PC-3 (cell line): Measurements from ENCODE around the gene LIM2. TPM values are rescaled to one million over a fixed set of nuclear protein-coding genes. Genes with fewer than 3 reads are reported as not detected.

Experiments
- ATAC-seq: fragments of 200-7000 bp; cut with Tn5 transposase; 2 replicates; pipeline ENCODE4 v1.9.1; 2020; ENCODE audit warnings: mild to moderate bottlenecking, moderate library complexity
- BruUV-seq: library from RNA; stranded (reverse); fragments of 400-500 nt; replicated peaks from 2 replicates; lab custom pipeline; 2021; lab: Mats Ljungman, UMichigan
- CTCF ChIA-PET: fragments of 300-600 bp; sonication (Branson Sonifier 250); formaldehyde crosslinking; loops from one replicate; lab custom pipeline; 2022; ENCODE audit warnings: antibody characterized with exemption; lab: Charles Lee
- POLR2A ChIA-PET: fragments of 300-600 bp; sonication (Branson Sonifier 250); formaldehyde crosslinking; loops from one replicate; lab custom pipeline; 2022; ENCODE audit warnings: antibody characterized with exemption; ENCODE audit not compliant: unreplicated experiment; lab: Charles Lee
- DNase-seq: peaks from one replicate; pipeline ENCODE4 v3.0.0-alpha.2; 2015
- H2AFZ ChIP-seq: fragments of 300-600 bp; sonication (generic); 2 replicates; pipeline ENCODE4 v1.6.0; 2016; ENCODE audit warnings: antibody characterized with exemption, low read length
- H3F3A ChIP-seq: fragments of 300-600 bp; sonication (generic); one replicate; pipeline ENCODE4 v1.6.0; 2017; ENCODE audit warnings: antibody characterized with exemption, low read length, control low read depth, mild to moderate bottlenecking; ENCODE audit not compliant: unreplicated experiment
- H3K27ac ChIP-seq: fragments of 300-600 bp; sonication (generic); 2 replicates; pipeline ENCODE4 v1.5.1; 2016; ENCODE audit warnings: mild to moderate bottlenecking, low read length
- H3K27me3 ChIP-seq: fragments of 300-600 bp; sonication (generic); 2 replicates; pipeline ENCODE4 v1.6.1; 2016; ENCODE audit warnings: low read length, mixed read lengths
- H3K36me3 ChIP-seq: fragments of 300-600 bp; sonication (generic); 2 replicates; pipeline ENCODE4 v1.6.1; 2016; ENCODE audit warnings: low read depth, mixed run types, low read length, mixed read lengths
- H3K4me1 ChIP-seq: fragments of 300-600 bp; sonication (generic); 2 replicates; pipeline ENCODE4 v1.5.1; 2016; ENCODE audit warnings: low read length; ENCODE audit not compliant: insufficient read depth
- H3K4me2 ChIP-seq: fragments of 300-600 bp; sonication (generic); 2 replicates; pipeline ENCODE4 v1.6.0; 2016; ENCODE audit warnings: low read length
- H3K4me3 ChIP-seq: fragments of 300-600 bp; sonication (generic); 2 replicates; pipeline ENCODE4 v1.5.1; 2016; ENCODE audit warnings: mild to moderate bottlenecking, low read length, mixed read lengths
- H3K79me2 ChIP-seq: fragments of 300-600 bp; sonication (generic); 2 replicates; pipeline ENCODE4 v1.6.1; 2017; ENCODE audit warnings: low read length, mixed read lengths
- H3K9ac ChIP-seq: fragments of 300-600 bp; sonication (generic); 2 replicates; pipeline ENCODE4 v1.6.0; 2016; ENCODE audit warnings: mild to moderate bottlenecking, low read length
- H3K9me2 ChIP-seq: fragments of 300-600 bp; sonication (generic); replicated peaks from 2 replicates; pipeline ENCODE4 v1.6.1; 2016; ENCODE audit warnings: mixed run types, low read length, mixed read lengths
- H3K9me3 ChIP-seq: fragments of 300-600 bp; sonication (generic); 2 replicates; pipeline ENCODE4 v1.6.1; 2016; ENCODE audit warnings: low read length, mixed read lengths
- H4K20me1 ChIP-seq: fragments of 300-600 bp; sonication (generic); 2 replicates; pipeline ENCODE4 v1.6.1; 2016; ENCODE audit warnings: low read length, mixed read lengths
- CTCF ChIP-seq: fragments of 300-600 bp; sonication (generic); conservative IDR thresholded peaks from 2 replicates; pipeline ENCODE4 v1.5.1; 2017; ENCODE audit warnings: antibody characterized with exemption, low read depth, mild to moderate bottlenecking, low read length
- EZH2 ChIP-seq: fragments of 300-600 bp; sonication (generic); IDR thresholded peaks from one replicate; pipeline ENCODE4 v1.6.1; 2017; ENCODE audit warnings: antibody characterized with exemption, mild to moderate bottlenecking, low read length; ENCODE audit not compliant: unreplicated experiment
- EZH2phosphoT487 ChIP-seq: fragments of 300-600 bp; sonication (generic); IDR thresholded peaks from 2 replicates; pipeline ENCODE4 v1.6.1; 2018; ENCODE audit warnings: mild to moderate bottlenecking, antibody characterized with exemption, low read length, borderline replicate concordance
- intact Hi-C: fragments of 100-400 bp; cut with micrococcal nuclease; formaldehyde crosslinking; loops from 2 replicates; pipeline ENCODE4 v1.9.0; 2023
- total RNA-seq: library from RNA; depleted of rRNA; stranded (reverse); fragments of >200 nt; gene quantifications from 2 replicates; pipeline ENCODE4 v1.2.3, GENCODE V29; 2014

Gene LIM2
- total RNA-seq, 1 experiment from 2014 or later, result not detected

- intact Hi-C loops, result no loop called here
- Histone ChIP-seq H3K27ac (peak within 1 kb of the TSS; percentile 18), H3K27me3 (no peaks in the 10 kb centered on the region), H3K9me2 (no peaks in the 10 kb centered on the region), H4K20me1 (no peaks in the 10 kb centered on the region), H3K4me1 (peaks cover 29% of the 10 kb centered on the region), H2AFZ (peak within 1 kb of the TSS; percentile 95), H3K36me3 (no peaks in the 10 kb centered on the region), H3F3A (peaks cover 4% of the 10 kb centered on the region), H3K9ac (peak within 1 kb of the TSS; percentile 77), H3K4me3 (peak within 1 kb of the TSS; percentile 87), H3K79me2 (peaks cover 21% of the 10 kb centered on the region), H3K9me3 (no peaks in the 10 kb centered on the region), H3K4me2 (peak within 1 kb of the TSS; percentile 95)
- CTCF ChIA-PET, result no interaction called here
- no peak for TF ChIP-seq EZH2
- TF ChIP-seq CTCF, result no peak
- no peak for TF ChIP-seq EZH2phosphoT487
- ATAC-seq, result no peak
- POLR2A ChIA-PET, result interaction anchor here (0.6 to 1.5 kb wide), 2 partner anchors 29 to 194 kb away, joined by 3 to 26 read pairs; no protein-coding TSS in a partner anchor
- no peak for DNase-seq
- no TSS peak for BruUV-seq
Measured at GRCh38 chr19:51368366-51369282, 19.1 kb downstream of the LIM2 start, which contains the start of gene CLDND2. Gene CLDND2, minus strand, starts transcription at chr19:51369003. Its CDS starts 426 bp downstream, at chr19:51368577.

GRCh38 chr19:51367565-51368365, 20.0 kb downstream of the LIM2 start:
- BruUV-seq, result no TSS peak
- peaks cover 4% of the 10 kb centered on the region for H3F3A ChIP-seq
- ChIA-PET POLR2A (interaction anchor here (0.5 to 1.5 kb wide), 8 partner anchors 9 to 321 kb away, joined by 3 to 26 read pairs (median 8); partner anchors contain the start of gene VSIG10L), CTCF (interaction anchor here (1.1 kb wide), 1 partner anchor 28 kb away, joined by 10 read pairs; no protein-coding TSS in a partner anchor)
- H2AFZ ChIP-seq, result peak overlapping the region; percentile 95
- peaks cover 30% of the 10 kb centered on the region for H3K79me2 ChIP-seq
- ATAC-seq (peak; percentile 66), DNase-seq (peak; percentile 99)
- H3K4me2 ChIP-seq, result peak overlapping the region; percentile 95
- H3K4me1 ChIP-seq, result peaks cover 37% of the 10 kb centered on the region
- H3K36me3 ChIP-seq, result no peaks in the 10 kb centered on the region
- peak overlapping the region; percentile 87 for H3K27ac ChIP-seq
- TF ChIP-seq EZH2, result no peak
- no peak for TF ChIP-seq CTCF
- no peak for TF ChIP-seq EZH2phosphoT487
- no peaks in the 10 kb centered on the region for H3K9me3 ChIP-seq
- peak overlapping the region; percentile 88 for H3K9ac ChIP-seq
- peak overlapping the region; percentile 87 for H3K4me3 ChIP-seq
- H3K9me2 ChIP-seq, result no peaks in the 10 kb centered on the region
- intact Hi-C loops, result loop anchor here (1.0 kb wide), 2 partner anchors 27 to 28 kb away; no protein-coding TSS in a partner anchor
- H4K20me1 ChIP-seq, result no peaks in the 10 kb centered on the region
- H3K27me3 ChIP-seq, result no peaks in the 10 kb centered on the region
